A549 (cell line): Measurements from ENCODE around the gene EEFSEC. TPM values are rescaled to one million over a fixed set of nuclear protein-coding genes. Genes with fewer than 3 reads are reported as not detected.

ENCODE experiments used
- ATAC-seq, 2 experiments: fragments of 200-7000 bp in 1 of 2; fragments of >200 bp in 1 of 2; cut with Nextera tagmentation in 1 of 2; cut with Tn5 transposase in 1 of 2; 3 replicates each; pipeline versions ENCODE4 v1.8.0 to v1.9.1; 2018 to 2020; ENCODE audit warnings: mild to moderate bottlenecking in 1 of 2, moderate library complexity in 1 of 2
- CTCF ChIA-PET: fragments of 300-600 bp; sonication (Branson Sonifier 250); formaldehyde crosslinking; extraction: SDS; loops from one replicate; lab custom pipeline; 2021; ENCODE audit warnings: antibody characterized with exemption, inconsistent platforms; lab: Yijun Ruan, JAX
- POLR2A ChIA-PET: fragments of 350-600 bp; formaldehyde crosslinking; extraction: SDS; loops from one replicate; lab custom pipeline; 2021; ENCODE audit warnings: antibody characterized with exemption, inconsistent platforms; lab: Yijun Ruan, JAX
- DNase-seq, 2 experiments: peaks; one replicate each; pipeline versions ENCODE4 v3.0.0 to v3.0.0-alpha.2; 2011 to 2016; ENCODE audit warnings: low read depth in 1 of 2, low spot score in 1 of 2
- FAIRE-seq: peaks from 2 replicates; lab custom pipeline; 2011; peaks lifted over from hg19 to GRCh38; lab: Jason Lieb, UNC
- H3K27ac ChIP-seq, 2 experiments: fragments of >200 bp; sonication (Bioruptor Twin); formaldehyde crosslinking; 3 replicates each; pipeline ENCODE4 v1.5.1; 2016 to 2017
- H3K4me1 ChIP-seq: fragments of >200 bp; sonication (Bioruptor Twin); formaldehyde crosslinking; 3 replicates; pipeline ENCODE4 v1.6.1; 2016
- H3K4me2 ChIP-seq: fragments of >200 bp; sonication (Bioruptor Twin); formaldehyde crosslinking; 3 replicates; pipeline ENCODE4 v1.6.1; 2016
- H3K4me3 ChIP-seq: fragments of >200 bp; sonication (Bioruptor Twin); formaldehyde crosslinking; 3 replicates; pipeline ENCODE4 v1.5.1; 2016
- H3K9me3 ChIP-seq: fragments of >200 bp; sonication (Bioruptor Twin); formaldehyde crosslinking; 3 replicates; pipeline ENCODE4 v1.6.1; 2016
- ATOH8 ChIP-seq: fragments of 250-450 bp; sonication (Bioruptor Pico); IDR thresholded peaks from 2 replicates; pipeline ENCODE4 v1.5.0; 2020; ENCODE audit warnings: low read depth, mild to moderate bottlenecking, moderate library complexity
- BHLHE40 ChIP-seq: IDR thresholded peaks from 2 replicates; pipeline ENCODE4 v1.6.1; 2012; ENCODE audit warnings: low read depth, low read length, inconsistent platforms
- ESRRA ChIP-seq: fragments of 150-350 bp; IDR thresholded peaks from 2 replicates; pipeline ENCODE4 v1.6.1; 2014; ENCODE audit warnings: mild to moderate bottlenecking, low read length, borderline replicate concordance
- HDAC2 ChIP-seq: fragments of 200-600 bp; sonication (generic); IDR thresholded peaks from 2 replicates; pipeline ENCODE4 v1.6.1; 2016
- HES2 ChIP-seq: fragments of >200 bp; sonication (Bioruptor Twin); formaldehyde crosslinking; IDR thresholded peaks from 2 replicates; pipeline ENCODE4 v1.6.1; 2016
- HEYL ChIP-seq: fragments of 250-450 bp; sonication (Bioruptor Pico); IDR thresholded peaks from 2 replicates; pipeline ENCODE4 v1.8.0; 2021; ENCODE audit warnings: mild to moderate bottlenecking, moderate library complexity
- JUN ChIP-seq, 2 experiments: fragments of >200 bp; sonication (Bioruptor Twin); formaldehyde crosslinking; IDR thresholded peaks; 2 replicates in 1 of 2; 3 replicates in 1 of 2; pipeline ENCODE4 v1.6.1; 2016 to 2017
- MAFK ChIP-seq: fragments of 450-650 bp; IDR thresholded peaks from 2 replicates; pipeline ENCODE4 v1.6.1; 2014; ENCODE audit not compliant: partially characterized antibody
- MAX ChIP-seq: IDR thresholded peaks from 2 replicates; pipeline ENCODE4 v1.6.1; 2012
- ZC3H11A ChIP-seq: fragments of 450-650 bp; IDR thresholded peaks from 2 replicates; pipeline ENCODE4 v1.6.1; 2014; ENCODE audit warnings: antibody characterized with exemption, mild to moderate bottlenecking
- ZSCAN20 ChIP-seq: fragments of 250-450 bp; sonication (Bioruptor Pico); IDR thresholded peaks from 2 replicates; pipeline ENCODE4 v1.8.0; 2022; ENCODE audit warnings: mild to moderate bottlenecking, moderate library complexity
- WGBS: methylation state at CpG from one replicate; pipeline ENCODE4 v1.1.6; 2017; ENCODE audit errors: missing lambda C conversion rate; 5-methylcytosine and 5-hydroxymethylcytosine counted together
- polyA plus RNA-seq, 4 experiments: library from polyadenylated mRNA; depleted of rRNA in 3 of 4; stranded (reverse); fragments of >200 nt; fragmentation: RNase III in 1 of 4; extraction: RNeasy Plus Mini Kit Qiagen cat#74134 plus additional on column Dnase treatment in 1 of 4; gene quantifications; 2 replicates in 3 of 4; 3 replicates in 1 of 4; pipeline ENCODE4 v1.2.3, GENCODE V29; 2011 to 2017
- small RNA-seq, 6 experiments: library from RNA; depleted of rRNA; stranded (forward); fragments of <200 nt; gene quantifications; one replicate each; pipeline ENCODE3, GENCODE V24; 2012

EEFSEC gene
- polyA plus RNA-seq, 2 of the 4 experiments (the other 2 are of a cell fraction) = 6.9 to 7.3 TPM

- 68% methylated on average over 12 of the region's 12 CpGs for WGBS
- FAIRE-seq = no peak
- POLR2A ChIA-PET = interaction anchor here (0.6 kb wide), 1 partner anchor 247 kb away, joined by 3 read pairs; no protein-coding TSS in a partner anchor
- Histone ChIP-seq H3K9me3 (no peaks in the 10 kb centered on the region), H3K4me3 (no peak overlapping the region), H3K4me2 (no peak overlapping the region), H3K4me1 (no peaks in the 10 kb centered on the region), H3K27ac (no peak overlapping the region)
- CTCF ChIA-PET = interaction anchor here (1.5 kb wide), 1 partner anchor 39 kb away, joined by 4 read pairs; no protein-coding TSS in a partner anchor
- ATAC-seq = no peak
- TF ChIP-seq ESRRA = no peak
- TF ChIP-seq HES2 = no peak
- TF ChIP-seq MAX = no peak
- no peak for TF ChIP-seq MAFK
- TF ChIP-seq HDAC2 = no peak
- no peak for TF ChIP-seq ZSCAN20 (CRISPR knock-in tag)
- no peak for TF ChIP-seq JUN (IDR thresholded peaks at IDR 0.05)
- TF ChIP-seq BHLHE40 = no peak
- no peak for TF ChIP-seq HEYL (CRISPR knock-in tag)
- TF ChIP-seq ZC3H11A = no peak
- no peak for TF ChIP-seq ATOH8 (CRISPR knock-in tag)
- DNase-seq = no peak
Measured at GRCh38 chr3:128457937-128458336, 304.7 kb downstream of the EEFSEC start.

Small RNA genes lying within 50 kb of the gene (small RNA-seq; reads per million reads assigned to genes)
- 0 reads per million in 6 experiments for gene RNU6-823P

Other genes with a start within 250 kb of the EEFSEC start
- gene KBTBD12, start 238.2 kb upstream of the EEFSEC start, polyA plus RNA-seq (2011; rRNA removed) = not detected in 2 replicates
- not detected in 3 replicates for gene KBTBD12, start 238.2 kb upstream of the EEFSEC start, polyA plus RNA-seq (2017; fragmentation: RNase III; extraction: RNeasy Plus Mini Kit Qiagen cat#74134 plus additional on column Dnase treatment)
- gene SEC61A1, start 101.0 kb upstream of the EEFSEC start, polyA plus RNA-seq (2011; rRNA removed) = 172 and 180 TPM in 2 replicates
- gene SEC61A1, start 101.0 kb upstream of the EEFSEC start, polyA plus RNA-seq (2017; fragmentation: RNase III; extraction: RNeasy Plus Mini Kit Qiagen cat#74134 plus additional on column Dnase treatment) = 93.5 to 96.4 TPM (median 96.2 TPM) in 3 replicates
- gene RUVBL1, start 29.7 kb upstream of the EEFSEC start, polyA plus RNA-seq (2011; rRNA removed) = 117 and 144 TPM in 2 replicates
- 105 to 117 TPM (median 105 TPM) in 3 replicates for gene RUVBL1, start 29.7 kb upstream of the EEFSEC start, polyA plus RNA-seq (2017; fragmentation: RNase III; extraction: RNeasy Plus Mini Kit Qiagen cat#74134 plus additional on column Dnase treatment)